ENCODE data around the gene C15orf39. TPM values are rescaled to one million over a fixed set of nuclear protein-coding genes. Genes with fewer than 3 reads are reported as not detected.

The C15orf39 gene
- total RNA-seq, 3 donors from 2014 or later (not counting 1 experiment from before 2014, with no cell fraction given): 63.5 to 89.2 (median 70.1) TPM

- intact Hi-C loops (cut with micrococcal nuclease): no loop called here
- no peak for DNase-seq
- Mint-ChIP-seq H3K36me3 (no peaks in the 10 kb centered on the region), H3K9me3 (no peaks in the 10 kb centered on the region), H3K4me1 (no peaks in the 10 kb centered on the region), H3K27ac (no peak overlapping the region), H3K27me3 (ENCODE audit: low read depth in 2 of 2) (peaks cover 0 to 4% of the 10 kb centered on the region in 2 donors), H3K4me3 (no peak overlapping the region)
- Histone ChIP-seq H3K4me3 (ENCODE audit: low read length) (no peak overlapping the region), H3K9me3 (ENCODE audit: control insufficient read depth, insufficient read depth, low read length) (no peaks in the 10 kb centered on the region), H3K27me3 (ENCODE audit: control insufficient read depth, insufficient read depth, low read length) (no peaks in the 10 kb centered on the region), H3K4me1 (ENCODE audit: control insufficient read depth, insufficient read depth, low read length) (peaks cover 7% of the 10 kb centered on the region), H3K27ac (ENCODE audit: low read length) (no peak overlapping the region), H3K36me3 (ENCODE audit: control insufficient read depth, insufficient read depth, low read length) (no peaks in the 10 kb centered on the region)
- WGBS (ENCODE audit: insufficient coverage): 93% methylated on average over 4 of the region's 4 CpGs
- TF ChIP-seq, protein P1, sequence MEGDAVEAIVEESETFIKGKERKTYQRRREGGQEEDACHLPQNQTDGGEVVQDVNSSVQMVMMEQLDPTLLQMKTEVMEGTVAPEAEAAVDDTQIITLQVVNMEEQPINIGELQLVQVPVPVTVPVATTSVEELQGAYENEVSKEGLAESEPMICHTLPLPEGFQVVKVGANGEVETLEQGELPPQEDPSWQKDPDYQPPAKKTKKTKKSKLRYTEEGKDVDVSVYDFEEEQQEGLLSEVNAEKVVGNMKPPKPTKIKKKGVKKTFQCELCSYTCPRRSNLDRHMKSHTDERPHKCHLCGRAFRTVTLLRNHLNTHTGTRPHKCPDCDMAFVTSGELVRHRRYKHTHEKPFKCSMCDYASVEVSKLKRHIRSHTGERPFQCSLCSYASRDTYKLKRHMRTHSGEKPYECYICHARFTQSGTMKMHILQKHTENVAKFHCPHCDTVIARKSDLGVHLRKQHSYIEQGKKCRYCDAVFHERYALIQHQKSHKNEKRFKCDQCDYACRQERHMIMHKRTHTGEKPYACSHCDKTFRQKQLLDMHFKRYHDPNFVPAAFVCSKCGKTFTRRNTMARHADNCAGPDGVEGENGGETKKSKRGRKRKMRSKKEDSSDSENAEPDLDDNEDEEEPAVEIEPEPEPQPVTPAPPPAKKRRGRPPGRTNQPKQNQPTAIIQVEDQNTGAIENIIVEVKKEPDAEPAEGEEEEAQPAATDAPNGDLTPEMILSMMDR (IDR thresholded peaks at IDR 0.05): no peak
- ATAC-seq: no peak
These were observed 9.4 kb upstream of the C15orf39 start for GRCh38 chr15:75192307-75192706.

DNA sequence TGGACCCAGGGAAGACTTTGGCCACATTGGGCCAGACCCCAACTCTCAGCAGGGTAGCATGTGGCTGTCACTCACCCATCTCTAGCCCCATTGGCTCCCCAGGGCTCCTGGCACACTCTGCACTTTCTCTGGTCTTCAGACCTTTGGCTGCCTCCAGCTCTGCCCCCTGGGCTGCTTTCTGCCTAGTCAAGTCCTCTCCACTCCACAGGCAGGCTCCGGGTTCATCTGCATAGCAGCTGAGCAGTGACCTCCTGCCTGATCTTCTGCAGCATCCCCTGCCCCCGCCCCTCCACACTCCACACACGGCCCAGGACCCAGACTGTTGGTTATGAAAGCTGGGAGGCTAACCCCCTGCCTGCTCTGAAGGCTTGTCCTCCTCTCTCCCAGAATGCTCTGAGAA, 8.4 kb upstream of the C15orf39 start:
- Mint-ChIP-seq H3K4me3 (no peak overlapping the region), H3K9me3 (no peaks in the 10 kb centered on the region), H3K27ac (no peak overlapping the region), H3K36me3 (no peaks in the 10 kb centered on the region), H3K4me1 (peaks cover 1 to 3% of the 10 kb centered on the region in 2 donors), H3K27me3 (ENCODE audit: low read depth in 2 of 2) (peaks cover 0 to 4% of the 10 kb centered on the region in 2 donors)
- H3K9me3 ChIP-seq (ENCODE audit: control insufficient read depth, insufficient read depth, low read length): no peaks in the 10 kb centered on the region
- 68% methylated on average over 3 of the region's 3 CpGs for WGBS (ENCODE audit: insufficient coverage)
- no peaks in the 10 kb centered on the region for H3K36me3 ChIP-seq (ENCODE audit: control insufficient read depth, insufficient read depth, low read length)
- ATAC-seq (no peak), DNase-seq (no peak)
- H3K27ac ChIP-seq (ENCODE audit: low read length): no peak overlapping the region
- H3K4me1 ChIP-seq (ENCODE audit: control insufficient read depth, insufficient read depth, low read length): peaks cover 11% of the 10 kb centered on the region
- H3K4me3 ChIP-seq (ENCODE audit: low read length): no peak overlapping the region
- TF ChIP-seq, protein P1 (IDR thresholded peaks at IDR 0.05): no peak
- intact Hi-C loops (cut with micrococcal nuclease): no loop called here
- H3K27me3 ChIP-seq (ENCODE audit: control insufficient read depth, insufficient read depth, low read length): no peaks in the 10 kb centered on the region

DNA sequence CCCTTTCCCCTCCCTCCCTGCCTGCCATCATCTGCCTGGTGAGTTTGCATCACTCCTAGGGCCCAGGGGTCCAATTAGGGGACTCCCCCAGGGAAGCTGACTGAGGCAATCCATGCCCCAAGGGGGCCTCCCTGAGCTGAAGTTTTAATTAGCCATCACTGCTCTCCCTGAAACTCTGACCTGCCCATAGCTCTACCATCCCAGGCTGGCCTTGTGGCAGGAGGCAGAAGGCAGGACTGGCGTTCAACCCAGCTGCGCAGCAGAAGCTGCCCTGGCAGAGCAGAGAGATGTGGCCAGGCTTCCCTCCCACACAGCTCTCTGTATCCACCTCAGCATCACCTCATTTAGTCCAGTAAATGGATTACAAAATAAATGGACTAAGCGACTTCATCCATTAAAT, 7.7 kb upstream of the C15orf39 start:
- Mint-ChIP-seq H3K27ac (no peak overlapping the region), H3K9me3 (no peaks in the 10 kb centered on the region), H3K27me3 (ENCODE audit: low read depth in 2 of 2) (peaks cover 0 to 4% of the 10 kb centered on the region in 2 donors), H3K4me3 (no peak overlapping the region), H3K36me3 (no peaks in the 10 kb centered on the region), H3K4me1 (peaks cover 8 to 10% of the 10 kb centered on the region in 2 donors)
- Histone ChIP-seq H3K27ac (ENCODE audit: low read length) (no peak overlapping the region), H3K36me3 (ENCODE audit: control insufficient read depth, insufficient read depth, low read length) (no peaks in the 10 kb centered on the region), H3K4me1 (ENCODE audit: control insufficient read depth, insufficient read depth, low read length) (peaks cover 18% of the 10 kb centered on the region), H3K27me3 (ENCODE audit: control insufficient read depth, insufficient read depth, low read length) (no peaks in the 10 kb centered on the region), H3K9me3 (ENCODE audit: control insufficient read depth, insufficient read depth, low read length) (no peaks in the 10 kb centered on the region), H3K4me3 (ENCODE audit: low read length) (no peak overlapping the region)
- WGBS (ENCODE audit: insufficient coverage): 90% methylated on average over 2 of the region's 3 CpGs
- ATAC-seq (no peak), DNase-seq (no peak)
- TF ChIP-seq, protein P1 (IDR thresholded peaks at IDR 0.05): no peak
- intact Hi-C loops (cut with micrococcal nuclease): no loop called here

DNA sequence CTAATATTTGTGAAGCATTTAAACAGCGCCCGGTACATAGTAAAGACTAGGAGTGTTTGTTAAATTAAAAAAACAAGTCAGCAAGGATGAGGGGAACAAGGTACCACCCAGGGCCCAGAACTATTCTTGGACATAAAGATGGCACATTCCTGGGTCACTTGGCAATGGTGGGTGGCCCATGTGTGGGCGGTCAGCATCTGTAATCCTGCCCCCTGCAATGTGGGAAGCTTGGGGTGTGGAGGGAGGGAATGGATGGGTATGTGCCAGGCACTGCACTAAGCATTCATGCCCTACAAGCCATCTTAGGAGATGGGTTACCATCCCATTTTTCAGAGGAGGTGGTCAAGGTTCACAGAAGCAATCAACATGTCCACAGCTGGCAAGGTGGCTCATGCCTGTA, 7.3 kb upstream of the C15orf39 start:
- peaks cover 13 to 14% of the 10 kb centered on the region in 2 donors for H3K4me1 Mint-ChIP-seq
- no peak overlapping the region for H3K4me3 Mint-ChIP-seq
- H3K9me3 Mint-ChIP-seq: no peaks in the 10 kb centered on the region
- Histone ChIP-seq H3K27ac (ENCODE audit: low read length) (no peak overlapping the region), H3K4me1 (ENCODE audit: control insufficient read depth, insufficient read depth, low read length) (peaks cover 22% of the 10 kb centered on the region), H3K4me3 (ENCODE audit: low read length) (no peak overlapping the region), H3K27me3 (ENCODE audit: control insufficient read depth, insufficient read depth, low read length) (no peaks in the 10 kb centered on the region), H3K9me3 (ENCODE audit: control insufficient read depth, insufficient read depth, low read length) (no peaks in the 10 kb centered on the region), H3K36me3 (ENCODE audit: control insufficient read depth, insufficient read depth, low read length) (no peaks in the 10 kb centered on the region)
- TF ChIP-seq, protein P1 (IDR thresholded peaks at IDR 0.05): no peak
- ATAC-seq: no peak
- H3K27me3 Mint-ChIP-seq (ENCODE audit: low read depth in 2 of 2): peaks cover 0 to 4% of the 10 kb centered on the region in 2 donors
- DNase-seq: no peak
- 100% methylated on average over 3 of the region's 3 CpGs for WGBS (ENCODE audit: insufficient coverage)
- no peak overlapping the region for H3K27ac Mint-ChIP-seq
- intact Hi-C loops (cut with micrococcal nuclease): no loop called here
- no peaks in the 10 kb centered on the region for H3K36me3 Mint-ChIP-seq
